T-cell (primary cell): ENCODE results near the gene GPR65. TPM values are rescaled to one million over a fixed set of nuclear protein-coding genes. Genes with fewer than 3 reads are reported as not detected.

Experiments
- ATAC-seq, 4 experiments: fragments of 200-7000 bp in 3 of 4; fragments of 150-1000 bp in 1 of 4; cut with Tn5 transposase; replicated peaks in 1 of 4; 1 replicate in 3 of 4; 2 replicates in 1 of 4; pipeline ENCODE4 v1.10.0; 2021; ENCODE audit warnings: moderate library complexity in 3 of 4, mild to moderate bottlenecking in 2 of 4, moderate number of reproducible peaks in 1 of 4
- CTCF ChIA-PET, 2 donors: fragments of 300-600 bp; sonication (Branson Sonifier 250); formaldehyde crosslinking; loops; one replicate each; lab custom pipeline; 2022; ENCODE audit warnings: antibody characterized with exemption in 2 of 2; lab: Charles Lee
- POLR2A ChIA-PET, 2 donors: fragments of 300-600 bp; sonication (Branson Sonifier 250); formaldehyde crosslinking; loops; one replicate each; lab custom pipeline; 2022; ENCODE audit warnings: antibody characterized with exemption in 2 of 2; lab: Charles Lee
- DNase-seq, 35 experiments: peaks; one replicate each; pipeline versions ENCODE4 v3.0.0 to v3.0.0-alpha.2; 2013 to 2023
- H3K27ac ChIP-seq: one replicate; pipeline ENCODE4 v1.5.1; 2013; ENCODE audit warnings: low read length
- H3K27me3 ChIP-seq, 2 experiments: replicated peaks in 1 of 2; 1 replicate in 1 of 2; 2 replicates in 1 of 2; pipeline versions ENCODE4 v1.6.1 to v1.7.0; 2013; ENCODE audit warnings: low read length in 1 of 2, mixed read lengths in 1 of 2; ENCODE audit not compliant: control insufficient read depth in 2 of 2, insufficient read depth in 2 of 2; ENCODE audit errors: extremely low read depth in 1 of 2
- H3K36me3 ChIP-seq, 2 donors: 1 replicate in 1 of 2; 2 replicates in 1 of 2; pipeline versions ENCODE4 v1.6.1 to v1.7.0; 2013; ENCODE audit warnings: low read length in 1 of 2; ENCODE audit not compliant: control insufficient read depth in 2 of 2, insufficient read depth in 1 of 2; ENCODE audit errors: extremely low read depth in 1 of 2
- H3K4me1 ChIP-seq, 2 experiments: 1 replicate in 1 of 2; 2 replicates in 1 of 2; pipeline versions ENCODE4 v1.6.1 to v1.7.0; 2013; ENCODE audit warnings: low read length in 2 of 2, mixed read lengths in 1 of 2; ENCODE audit not compliant: insufficient read depth in 2 of 2, control insufficient read depth in 1 of 2; ENCODE audit errors: extremely low read depth in 1 of 2
- H3K4me3 ChIP-seq, 2 donors: 1 replicate in 1 of 2; 2 replicates in 1 of 2; pipeline versions ENCODE4 v1.5.1 to v1.7.0; 2013; ENCODE audit warnings: mild to moderate bottlenecking in 2 of 2, low read length in 1 of 2, moderate library complexity in 1 of 2; ENCODE audit not compliant: control insufficient read depth in 1 of 2; ENCODE audit errors: extremely low read depth in 1 of 2
- H3K9me3 ChIP-seq: 2 replicates; pipeline ENCODE4 v1.7.0; 2013
- H3K27ac Mint-ChIP-seq, 2 donors: one replicate each; pipeline ENCODE4 v1.8.0; 2020 to 2021; ENCODE audit warnings: mild to moderate bottlenecking in 2 of 2, mixed read lengths in 2 of 2
- H3K27me3 Mint-ChIP-seq, 2 donors: one replicate each; pipeline ENCODE4 v1.8.0; 2021 to 2022; ENCODE audit warnings: mixed read lengths in 2 of 2
- H3K36me3 Mint-ChIP-seq: one replicate; pipeline ENCODE4 v1.8.0; 2021; ENCODE audit warnings: mixed read lengths
- H3K4me1 Mint-ChIP-seq, 3 donors: one replicate each; pipeline ENCODE4 v1.8.0; 2020 to 2022; ENCODE audit warnings: mixed read lengths in 3 of 3, mild to moderate bottlenecking in 1 of 3
- H3K4me3 Mint-ChIP-seq, 3 donors: one replicate each; pipeline ENCODE4 v1.8.0; 2020 to 2022; ENCODE audit warnings: mild to moderate bottlenecking in 3 of 3, mixed read lengths in 3 of 3, moderate library complexity in 3 of 3
- H3K9me3 Mint-ChIP-seq, 3 donors: one replicate each; pipeline ENCODE4 v1.8.0; 2020 to 2022; ENCODE audit warnings: mixed read lengths in 3 of 3
- WGBS: methylation state at CpG from one replicate; pipeline ENCODE4 v1.1.5; 2013; ENCODE audit warnings: missing lambda C conversion rate; ENCODE audit not compliant: insufficient coverage; 5-methylcytosine and 5-hydroxymethylcytosine counted together
- total RNA-seq, 35 experiments: library from RNA in 6 of 35; stranded (reverse) in 6 of 35; fragments of 120-200 nt in 1 of 35; gene quantifications; one replicate each; pipeline versions ENCODE4 v1.2.1 to v1.2.4 and lab custom pipeline; 2013 to 2026

The GPR65 gene
- total RNA-seq, 5 donors from 2014 or later (not counting 1 experiment from before 2014, with no cell fraction given) = 8.3 to 13.4 (median 10.9) TPM

DNA sequence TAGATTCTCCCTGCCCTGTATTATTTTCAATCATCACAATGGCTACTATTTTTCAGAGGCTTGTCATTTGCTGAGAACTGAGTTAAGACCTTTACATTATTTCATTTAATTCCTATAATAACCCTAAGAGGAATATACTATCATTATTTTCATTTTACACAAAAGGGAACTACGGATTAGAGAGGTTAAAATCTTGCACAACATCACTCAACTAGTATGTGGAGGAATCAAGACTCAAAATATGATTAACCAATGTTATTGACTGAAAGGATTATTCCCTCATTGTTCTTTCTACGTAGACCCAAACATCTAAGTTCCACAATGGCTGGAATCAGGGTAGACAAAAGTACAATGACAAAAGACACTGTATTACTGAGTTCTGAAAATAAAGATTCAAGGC lies 45.0 kb downstream of the GPR65 start:
- no peak for ATAC-seq
- Histone ChIP-seq H3K9me3 (no peaks in the 10 kb centered on the region), H3K27ac (no peak overlapping the region), H3K27me3 (no peaks in the 10 kb centered on the region), H3K4me1 (no peaks in the 10 kb centered on the region), H3K4me3 (no peak overlapping the region), H3K36me3 (no peaks in the 10 kb centered on the region)
- Mint-ChIP-seq H3K27me3 (no peaks in the 10 kb centered on the region), H3K9me3 (peaks cover 0 to 2% (median 0%) of the 10 kb centered on the region in 3 donors), H3K27ac (no peak overlapping the region), H3K36me3 (no peaks in the 10 kb centered on the region), H3K4me1 (peaks cover 5 to 16% (median 12%) of the 10 kb centered on the region in 3 donors), H3K4me3 (no peak overlapping the region)
- ChIA-PET POLR2A (no interaction called here), CTCF (interaction anchor here in 1 of 2 donors (0.6 kb wide), 1 partner anchor 87 kb away, joined by 3 read pairs; no protein-coding TSS in a partner anchor)
- DNase-seq = no peak
- WGBS = no CpG with 5 or more reads among the region's 2 CpGs

DNA sequence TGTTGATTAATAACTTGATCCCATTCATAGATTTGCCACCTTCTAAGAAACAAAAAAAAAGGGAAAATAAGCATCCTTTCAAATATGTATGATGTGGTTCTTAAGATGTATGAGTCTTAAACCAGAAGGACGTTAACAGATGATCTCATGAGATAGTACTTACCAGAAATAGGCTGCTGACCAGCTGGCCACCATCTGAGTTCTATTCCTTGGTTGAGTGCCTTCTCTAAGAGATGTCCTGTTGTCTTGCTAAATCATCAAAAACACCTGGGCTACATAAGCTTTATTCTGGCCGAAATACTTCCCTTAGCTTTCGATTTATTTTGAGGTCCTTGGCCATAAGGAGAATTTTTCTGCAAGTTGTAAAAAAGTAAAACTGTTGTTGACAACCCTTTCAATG lies 55.6 kb downstream of the GPR65 start:
- Histone ChIP-seq H3K9me3 (no peaks in the 10 kb centered on the region), H3K4me1 (no peaks in the 10 kb centered on the region), H3K27me3 (no peaks in the 10 kb centered on the region), H3K4me3 (no peak overlapping the region), H3K36me3 (no peaks in the 10 kb centered on the region), H3K27ac (no peak overlapping the region)
- WGBS = 20% methylated on average over 1 of the region's 3 CpGs
- Mint-ChIP-seq H3K27me3 (peaks cover 5% of the 10 kb centered on the region in 2 donors), H3K27ac (no peak overlapping the region), H3K9me3 (peaks cover 0 to 3% (median 3%) of the 10 kb centered on the region in 3 donors), H3K4me1 (no peaks in the 10 kb centered on the region), H3K4me3 (no peak overlapping the region), H3K36me3 (peaks cover 6% of the 10 kb centered on the region)
- ChIA-PET POLR2A (no interaction called here), CTCF (no interaction called here)
- ATAC-seq (no peak), DNase-seq (no peak)

DNA sequence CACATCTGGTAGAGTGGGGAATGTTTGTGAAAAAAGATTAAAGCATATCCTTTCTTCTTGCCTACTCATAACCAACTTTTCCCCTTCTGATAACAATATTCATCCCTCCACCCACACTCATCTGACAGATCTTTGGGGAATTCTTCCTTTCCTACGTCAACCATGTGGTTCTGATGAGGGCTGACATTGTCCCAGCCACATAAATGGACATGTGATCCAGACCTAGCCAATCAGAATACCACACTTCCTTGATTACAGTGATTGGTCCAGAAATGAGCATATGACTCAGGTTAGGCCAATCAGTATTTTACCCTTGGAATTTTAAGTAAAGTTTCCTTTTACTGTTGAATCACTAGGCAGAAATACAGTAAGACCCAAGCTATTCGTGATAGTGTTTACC lies 58.9 kb downstream of the GPR65 start:
- no peaks in the 10 kb centered on the region for H3K27me3 ChIP-seq
- POLR2A ChIA-PET = no interaction called here
- no peaks in the 10 kb centered on the region for H3K9me3 ChIP-seq
- CTCF ChIA-PET = no interaction called here
- Mint-ChIP-seq H3K27ac (no peak overlapping the region), H3K9me3 (peaks cover 0 to 5% (median 3%) of the 10 kb centered on the region in 3 donors), H3K36me3 (no peaks in the 10 kb centered on the region), H3K27me3 (peaks cover 2 to 5% of the 10 kb centered on the region in 2 donors), H3K4me1 (no peaks in the 10 kb centered on the region), H3K4me3 (no peak overlapping the region)
- WGBS = 72% methylated on average over 2 of the region's 2 CpGs
- no peaks in the 10 kb centered on the region for H3K4me1 ChIP-seq
- no peak overlapping the region for H3K27ac ChIP-seq
- H3K36me3 ChIP-seq = no peaks in the 10 kb centered on the region
- H3K4me3 ChIP-seq = no peak overlapping the region
- DNase-seq (no peak), ATAC-seq (no peak)

Other genes with a start within 250 kb of the GPR65 start
- gene GALC, start 12.0 kb upstream of the GPR65 start, total RNA-seq = 10 to 100 TPM; 17.2 to 20.5 (median 18.6) TPM